Mucosa of gallbladder (tissue), 1 donor: Measurements from ENCODE around the gene SH3PXD2B. TPM values are rescaled to one million over a fixed set of nuclear protein-coding genes. Genes with fewer than 3 reads are reported as not detected.
A peak's percentile ranks its signal among the peaks of the same experiment; 100 is the strongest.
"Not testable (repeated sequence)": the region's sequence is repeated elsewhere in the genome, so short reads cannot be mapped to it uniquely, and the experiment has no call there.

Source experiments
- DNase-seq: peaks from one replicate; pipeline ENCODE4 v3.0.0-alpha.2; 2020; ENCODE audit warnings: low spot score
- total RNA-seq: library from RNA; stranded (reverse); gene quantifications from one replicate; pipeline ENCODE4 v1.2.1, GENCODE V29; 2021
- donor health status: DM: no; HTN: no; CAD: no.

SH3PXD2B gene
- total RNA-seq, 1 donor from 2014 or later, result 30.6 TPM

GRCh38 chr5:172485511-172486202 is 31.3 kb upstream of the SH3PXD2B start:
- no peak for DNase-seq

GRCh38 chr5:172484664-172485063 is 30.3 kb upstream of the SH3PXD2B start:
- no peak for DNase-seq

GRCh38 chr5:172482156-172483020 is 28.1 kb upstream of the SH3PXD2B start:
- no peak for DNase-seq

DNA sequence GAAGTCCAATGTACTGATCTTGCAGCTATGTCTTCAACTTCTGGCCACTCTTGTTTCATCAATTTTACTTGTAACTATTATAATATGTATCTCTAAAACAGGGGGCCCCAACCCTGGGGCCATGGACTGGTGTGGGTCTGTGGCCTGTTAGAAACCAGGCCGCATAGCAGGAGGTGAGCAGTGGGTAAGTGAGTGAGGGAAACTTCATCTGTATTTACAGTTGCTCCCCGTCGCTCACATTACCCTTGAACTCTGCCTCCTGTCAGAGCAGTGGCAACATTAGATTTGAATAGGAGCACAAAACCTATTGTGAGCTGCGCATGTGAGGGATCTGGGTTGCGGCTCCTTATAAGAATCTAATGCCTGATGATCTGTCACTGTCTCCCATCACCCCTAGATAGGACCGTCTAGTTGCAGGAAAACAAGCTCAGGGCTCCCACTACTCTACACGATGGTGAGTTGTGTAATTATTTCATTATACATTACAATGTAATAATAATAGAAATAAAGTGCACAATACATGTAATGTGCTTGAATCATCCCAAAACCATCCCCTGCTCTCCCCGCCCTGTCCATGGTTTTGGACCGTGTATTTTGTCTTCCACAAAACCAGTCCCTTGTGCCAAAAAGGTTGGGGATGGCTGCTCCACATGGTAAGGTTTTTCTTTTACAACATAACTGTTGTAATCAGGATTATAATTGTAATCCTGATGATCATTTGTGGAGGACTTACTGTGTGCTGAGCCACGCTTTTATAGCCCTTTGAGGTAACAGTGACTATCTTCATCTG is 26.9 kb upstream of the SH3PXD2B start:
- no peak for DNase-seq

- no peak for DNase-seq
Measured at GRCh38 chr5:172479784-172480115, 25.4 kb upstream of the SH3PXD2B start.

DNA sequence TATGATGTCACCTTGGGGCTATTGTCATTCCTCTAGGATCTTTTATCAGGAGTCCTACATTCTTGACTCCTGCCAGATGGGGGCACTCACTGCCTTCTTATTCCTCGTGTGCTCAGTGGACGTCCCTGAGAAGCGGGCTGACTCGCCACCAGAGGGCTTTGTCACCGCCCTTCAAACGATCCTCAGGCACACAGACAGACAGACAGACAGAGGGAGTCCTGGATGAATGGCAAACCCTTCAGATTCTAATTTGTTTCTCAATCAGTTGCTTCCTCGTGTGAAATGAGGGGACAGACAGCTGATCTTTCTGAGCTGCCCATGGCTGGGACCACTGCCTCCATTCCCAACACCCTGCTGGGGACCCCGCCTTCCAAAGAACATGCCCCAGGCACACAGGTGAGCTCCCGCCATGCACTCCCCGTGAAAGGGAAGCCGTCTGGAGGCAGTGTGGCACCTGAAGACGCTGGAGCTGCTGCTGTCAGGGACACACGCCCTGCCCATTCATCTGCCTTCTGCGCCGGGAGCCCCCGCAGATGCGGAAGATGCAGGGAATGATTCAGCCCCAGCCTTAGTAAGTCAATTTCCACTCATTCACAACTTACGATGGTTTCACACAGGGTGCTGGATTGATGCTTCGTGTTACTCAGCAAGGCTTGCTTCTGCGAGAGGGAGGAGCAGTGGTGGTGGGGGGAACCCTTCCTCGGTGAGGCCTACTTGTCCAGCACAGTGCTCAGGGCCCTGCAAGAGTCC is 24.9 kb upstream of the SH3PXD2B start:
- DNase-seq, result peak; percentile 88

- not testable (repeated sequence) for DNase-seq
Measured at GRCh38 chr5:172478695-172479033, 24.3 kb upstream of the SH3PXD2B start.

GRCh38 chr5:172478256-172478655 is 23.9 kb upstream of the SH3PXD2B start:
- no peak for DNase-seq

- no peak for DNase-seq
Measured at GRCh38 chr5:172477466-172477865, 23.1 kb upstream of the SH3PXD2B start.

GRCh38 chr5:172474293-172474692 is 20.0 kb upstream of the SH3PXD2B start:
- no peak for DNase-seq

GRCh38 chr5:172473427-172473826 is 19.1 kb upstream of the SH3PXD2B start:
- DNase-seq, result no peak

DNA sequence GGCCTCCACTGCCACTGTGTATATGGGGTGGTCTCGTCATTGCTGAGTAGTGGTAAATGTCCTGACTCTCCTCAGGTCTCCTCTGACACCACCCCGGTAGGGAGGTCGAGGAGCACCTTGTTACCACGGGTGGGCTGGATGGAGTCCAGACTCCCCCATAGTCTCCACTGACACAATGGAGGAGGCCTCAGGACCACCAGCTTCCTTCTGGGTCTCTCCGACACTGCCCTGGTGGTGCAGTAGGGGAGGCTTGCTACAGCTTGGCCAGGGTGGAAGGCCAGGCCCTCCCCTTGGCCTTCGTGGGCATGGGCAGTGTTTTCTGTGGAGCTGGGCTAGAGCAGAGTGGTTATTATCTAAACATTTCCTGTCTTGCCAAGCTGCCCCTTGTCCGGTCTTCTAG is 15.4 kb upstream of the SH3PXD2B start:
- DNase-seq, result no peak

- DNase-seq, result no peak
Measured at GRCh38 chr5:172466062-172466461, 11.7 kb upstream of the SH3PXD2B start.

DNA sequence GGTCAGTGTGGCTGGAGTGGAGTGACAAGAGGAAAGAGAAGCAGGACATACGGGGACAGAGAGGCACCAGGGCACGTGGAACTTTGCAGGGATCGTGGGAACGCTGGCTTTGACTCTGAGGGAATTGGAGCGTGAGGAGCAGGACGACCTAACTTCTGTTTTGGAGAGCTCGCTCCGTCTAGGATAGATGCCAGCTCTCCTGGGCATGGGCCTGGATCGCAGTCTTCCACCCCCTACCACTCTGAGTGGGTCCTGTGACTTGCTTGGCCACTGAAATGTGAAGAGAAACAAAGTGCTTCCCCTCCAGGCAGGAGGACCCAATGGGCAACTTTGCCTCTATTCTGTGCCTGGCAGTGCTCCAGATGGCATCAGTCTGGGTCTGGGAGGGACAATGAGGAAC is 8.7 kb upstream of the SH3PXD2B start:
- no peak for DNase-seq

DNA sequence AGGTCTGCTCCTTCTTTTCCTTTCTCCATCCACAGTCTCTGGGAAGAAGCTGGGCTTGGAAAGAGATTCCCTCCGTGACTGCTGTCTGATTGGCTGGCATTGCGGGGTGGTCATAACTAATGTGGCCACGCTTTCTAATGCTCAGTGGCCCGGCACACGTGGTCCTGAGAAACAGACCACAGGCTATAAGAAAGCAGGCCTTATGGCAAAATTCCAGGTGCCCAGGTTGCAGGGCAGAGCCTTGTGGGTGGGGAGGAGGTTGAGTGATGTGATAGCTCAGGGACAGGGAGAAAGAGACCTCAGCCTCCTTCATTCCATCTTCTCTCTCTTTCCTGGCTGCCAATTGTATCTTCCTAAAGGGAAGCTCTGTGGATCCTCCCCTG is 5.4 kb upstream of the SH3PXD2B start:
- no peak for DNase-seq

- DNase-seq, result no peak
Measured at GRCh38 chr5:172458976-172459782, 4.9 kb upstream of the SH3PXD2B start.

DNA sequence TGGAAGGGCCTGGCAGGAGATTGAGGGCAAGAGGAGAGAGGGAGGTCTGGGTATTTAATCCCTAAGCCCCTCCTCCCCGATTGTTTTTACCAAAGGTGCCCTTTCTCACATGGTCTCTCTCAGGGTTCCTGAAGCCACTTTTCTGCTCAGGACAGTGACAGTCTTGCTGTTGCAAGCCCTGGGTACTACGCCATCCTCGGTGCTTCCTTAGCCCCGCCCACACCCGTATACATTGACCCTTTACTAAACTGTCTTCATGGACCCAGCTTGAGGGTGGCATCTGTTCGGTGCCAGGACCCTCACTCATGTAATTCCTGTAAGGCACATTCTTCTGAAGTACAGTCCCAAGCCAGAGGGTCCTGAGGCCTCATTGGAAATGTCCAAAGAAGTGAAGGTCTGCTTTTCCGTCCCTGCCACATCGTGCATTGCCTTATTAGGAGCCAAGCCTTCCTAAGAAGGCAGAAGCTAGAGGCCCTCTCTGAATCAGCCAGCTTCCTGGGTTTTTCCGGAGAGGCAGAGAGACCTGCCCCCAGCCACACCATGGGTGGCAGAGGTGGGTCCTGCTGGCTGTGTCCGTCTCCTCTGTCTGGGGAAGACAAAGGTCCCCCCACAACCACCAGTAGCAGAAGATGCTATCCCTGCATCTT is 1.9 kb upstream of the SH3PXD2B start:
- DNase-seq, result no peak

DNA sequence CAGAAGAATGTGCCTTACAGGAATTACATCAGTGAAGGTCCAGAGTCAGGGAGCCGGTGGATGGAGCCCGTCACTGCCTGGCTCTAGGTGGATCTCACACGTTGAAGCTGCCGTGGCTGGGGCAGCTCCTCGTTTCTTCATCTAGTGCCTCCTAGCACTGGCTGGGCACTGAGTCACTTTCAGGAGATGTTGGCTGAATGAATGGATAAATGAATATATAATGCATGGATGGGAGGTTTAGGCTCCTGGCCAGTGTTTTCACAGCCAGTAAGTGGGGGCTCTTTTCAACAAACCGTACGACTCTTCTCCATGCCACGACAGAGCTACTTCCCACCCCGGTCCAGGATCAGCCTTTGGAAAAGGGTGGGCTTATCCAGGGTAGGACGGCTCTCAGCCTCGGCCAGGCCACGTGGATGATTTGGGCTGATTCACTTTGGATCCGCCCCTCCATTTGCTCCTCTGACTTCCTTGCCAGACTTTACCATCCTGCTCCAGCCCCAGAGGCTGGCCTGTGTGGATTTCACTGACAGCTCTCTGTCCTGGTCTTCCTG is 1.3 kb upstream of the SH3PXD2B start:
- peak; percentile 43 for DNase-seq

GRCh38 chr5:172455087-172455381 is 709 bp upstream of the SH3PXD2B start:
- no peak for DNase-seq

GRCh38 chr5:172453986-172454357 is 353 bp downstream of the SH3PXD2B start:
- no peak for DNase-seq
